Inflammatory macrophage treated with lipopolysaccharide for 1 hour (primary cell): ENCODE measurements around the gene FAM241A.

Source experiments
- DNase-seq, 2 donors: peaks; one replicate each; pipeline ENCODE4 v3.0.0-alpha.2; 2020 to 2022

FAM241A gene

DNA sequence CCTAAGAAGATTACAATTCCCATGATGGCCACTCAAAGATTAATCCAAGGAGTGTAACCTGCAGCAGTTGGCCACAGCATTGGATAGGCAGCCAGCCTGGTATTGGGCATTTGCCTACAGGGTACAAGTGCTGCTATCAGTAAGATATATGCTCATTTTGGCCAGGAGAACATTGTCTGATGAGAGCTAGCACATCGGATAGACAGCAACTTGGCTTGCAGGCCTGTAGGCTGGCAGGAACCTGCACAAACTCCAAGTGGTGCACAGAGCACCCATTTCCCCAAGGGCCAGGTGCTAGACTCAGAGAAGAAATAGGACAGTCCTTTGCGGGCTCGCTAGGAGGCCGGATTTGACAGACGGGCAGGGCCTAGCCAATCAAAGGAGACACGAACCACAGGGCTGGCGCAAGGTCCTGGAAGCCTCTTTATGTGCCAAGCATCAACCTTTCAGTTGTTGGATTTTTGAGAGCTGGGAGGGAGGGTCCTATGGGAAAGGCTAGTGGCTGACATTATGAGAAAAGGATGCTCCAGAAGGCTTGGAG is 74.6 kb downstream of the FAM241A start:
- no peak for DNase-seq

GRCh38 chr4:112222219-112222955 is 77.1 kb downstream of the FAM241A start:
- no peak for DNase-seq

DNA sequence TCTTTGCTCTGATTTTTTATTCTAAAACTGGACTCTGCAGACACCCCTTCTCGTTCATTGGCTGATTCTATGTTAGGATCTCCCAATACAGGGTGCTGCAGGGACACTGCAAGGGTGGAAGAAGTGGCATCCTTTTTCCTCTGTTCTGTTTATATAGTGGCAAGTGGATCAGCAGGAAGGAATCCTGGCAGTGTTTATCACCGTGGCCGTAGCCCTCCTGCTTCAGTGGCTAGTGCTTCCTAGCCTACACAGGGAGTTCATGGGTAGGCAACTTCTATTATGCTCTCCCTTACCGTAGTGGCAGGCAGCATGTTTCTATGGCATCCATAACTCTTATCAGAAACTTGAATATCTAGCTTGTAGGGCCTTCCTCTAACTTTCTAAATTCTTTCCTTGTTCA is 79.9 kb downstream of the FAM241A start:
- DNase-seq = no peak

GRCh38 chr4:112230879-112231778 is 85.9 kb downstream of the FAM241A start:
- peak; percentile 94 to 96 for DNase-seq

DNA sequence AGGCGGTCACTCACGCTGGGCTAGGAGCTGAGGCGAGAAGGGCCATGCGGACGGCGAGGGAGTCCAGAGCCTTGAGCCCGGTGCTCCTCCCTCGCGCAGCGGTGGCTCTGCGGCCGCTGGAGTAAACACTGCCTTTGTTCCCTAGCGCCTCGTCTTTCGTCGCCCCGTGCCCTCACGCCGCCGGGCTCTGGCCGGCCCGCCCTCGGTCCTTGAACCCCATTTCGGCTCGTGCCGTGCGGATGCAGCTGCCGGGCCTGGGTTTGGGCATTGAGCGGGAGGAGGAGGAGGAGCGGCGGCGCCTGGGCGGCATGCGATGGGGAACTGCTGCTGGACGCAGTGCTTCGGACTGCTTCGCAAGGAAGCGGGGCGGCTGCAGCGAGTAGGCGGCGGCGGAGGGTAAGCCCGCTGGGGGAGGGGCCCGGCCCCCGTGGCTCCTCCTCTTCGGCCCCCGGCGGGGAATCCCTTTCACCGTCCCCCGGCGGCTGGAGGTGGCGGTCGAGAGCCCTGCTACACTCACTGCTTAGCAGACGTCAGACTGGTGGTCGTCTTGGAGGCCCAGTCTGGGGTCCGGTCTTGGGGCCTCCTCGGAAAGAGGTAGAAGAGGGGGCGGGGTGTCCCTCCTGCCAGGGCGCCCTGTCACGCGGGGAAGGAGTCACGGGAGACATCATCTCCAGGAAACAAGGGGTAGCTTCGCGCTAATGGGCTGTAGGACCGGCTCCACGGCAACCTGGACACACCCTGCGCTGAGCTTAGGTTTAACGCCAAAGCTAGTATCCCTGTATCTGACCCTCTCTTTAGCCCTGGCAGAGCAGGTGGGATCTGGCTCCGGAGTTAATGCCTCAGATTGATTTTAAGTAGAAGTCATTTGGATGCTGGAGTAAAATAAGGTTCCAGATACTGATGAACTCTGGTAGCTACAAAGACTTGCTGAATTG is 86.8 kb downstream of the FAM241A start, which contains the start of gene AP1AR:
Gene AP1AR, plus strand, starts transcription at position 9 of the 935 bp plus-strand sequence. Its CDS starts 305 bp downstream, at position 314.
- peak; percentile 87 to 88 for DNase-seq

DNA sequence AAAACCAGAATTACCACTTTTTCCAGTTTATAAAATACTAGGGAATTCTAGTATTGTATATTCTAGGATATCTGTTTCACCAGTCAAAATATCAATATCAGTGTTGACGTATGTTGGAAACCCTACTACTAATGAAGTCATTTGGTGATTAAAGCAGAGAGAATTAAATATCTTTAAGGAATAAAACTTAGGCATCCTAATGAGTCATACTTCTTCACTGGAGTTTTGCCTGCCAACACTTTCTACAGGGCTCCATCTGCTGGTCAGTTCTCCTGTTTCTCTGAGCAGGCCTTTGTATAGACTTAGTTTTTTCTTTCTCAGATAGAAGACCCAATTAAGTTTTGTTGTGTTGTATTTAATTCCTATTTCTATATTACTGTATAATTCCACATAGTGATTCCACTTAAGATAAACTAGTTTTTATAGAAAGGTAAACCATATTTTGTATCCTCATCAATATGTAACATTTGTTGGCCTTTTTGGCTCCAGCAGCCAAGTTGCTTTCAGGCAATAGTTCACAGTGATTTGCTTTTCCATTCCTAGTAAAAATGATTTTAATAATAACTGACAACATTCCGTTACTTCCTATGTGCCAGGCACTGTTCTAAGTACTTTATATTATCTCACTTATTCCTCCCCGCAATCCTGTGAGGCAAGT is 89.8 kb downstream of the FAM241A start:
- peak; percentile 65 to 89 for DNase-seq

DNA sequence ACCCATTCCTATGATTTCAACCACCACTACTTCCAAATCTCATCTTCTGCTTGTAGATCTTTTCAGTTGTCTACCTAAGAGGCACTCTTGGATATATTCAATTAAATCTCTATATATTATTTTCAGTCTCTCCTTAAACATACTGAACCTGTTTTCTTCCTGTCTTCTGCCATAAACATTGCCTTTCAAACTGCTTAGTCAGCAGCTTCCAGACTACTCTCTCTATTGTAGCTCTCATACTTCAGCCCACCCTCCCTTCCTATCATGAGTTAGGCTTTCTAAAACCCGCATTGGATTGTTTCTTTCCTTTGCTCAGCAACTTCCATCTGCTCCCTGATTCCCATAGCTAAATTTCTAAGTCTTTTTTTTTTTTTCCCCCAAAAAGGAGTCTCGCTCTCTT is 90.8 kb downstream of the FAM241A start:
- DNase-seq = no peak

DNA sequence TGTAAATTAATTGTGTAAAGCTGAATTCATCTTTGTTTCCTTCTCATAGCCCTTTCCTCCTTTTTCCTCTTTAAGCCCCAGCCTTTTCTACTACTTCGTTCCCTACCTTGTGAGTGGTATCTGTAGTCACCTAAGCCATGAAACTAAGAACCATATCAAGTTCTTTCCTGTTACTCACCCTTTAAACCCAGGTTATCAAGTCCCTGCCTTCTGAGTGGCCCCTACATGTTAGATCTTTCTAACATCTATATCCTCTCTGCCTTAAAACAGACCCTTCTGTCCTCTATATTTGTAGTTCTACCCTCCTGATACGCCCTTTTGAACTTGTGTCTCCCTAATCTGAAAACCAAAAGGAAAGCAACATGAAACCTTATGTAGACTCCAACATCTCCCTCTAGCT is 93.6 kb downstream of the FAM241A start:
- DNase-seq = no peak
